DOHH2 (cell line): ENCODE data around the gene ANKRD16.

Source experiments
- H3F3A ChIP-seq: fragments of 200-600 bp; sonication (generic), shearing (Covaris generic); 2 replicates; pipeline ENCODE4 v1.6.0; 2016; ENCODE audit warnings: antibody characterized with exemption, mild to moderate bottlenecking; ENCODE audit not compliant: control insufficient read depth, insufficient read depth
- H3K27ac ChIP-seq: fragments of 200-600 bp; sonication (generic); 2 replicates; pipeline ENCODE4 v1.5.1; 2014; ENCODE audit warnings: low read depth, mild to moderate bottlenecking, low read length, moderate library complexity
- H3K27me3 ChIP-seq: fragments of 200-600 bp; sonication (generic); 2 replicates; pipeline ENCODE4 v1.6.1; 2014; ENCODE audit warnings: mild to moderate bottlenecking, low read length, mixed read lengths; ENCODE audit not compliant: control insufficient read depth
- H3K36me3 ChIP-seq: fragments of 200-600 bp; sonication (generic); 2 replicates; pipeline ENCODE4 v1.6.1; 2014; ENCODE audit warnings: mild to moderate bottlenecking, low read length, moderate library complexity, mixed read lengths; ENCODE audit not compliant: control insufficient read depth
- H3K4me1 ChIP-seq: fragments of 200-600 bp; sonication (generic); 2 replicates; pipeline ENCODE4 v1.6.1; 2014; ENCODE audit warnings: mild to moderate bottlenecking, low read length, mixed read lengths; ENCODE audit not compliant: control insufficient read depth
- H3K4me2 ChIP-seq: fragments of 200-600 bp; sonication (generic); 2 replicates; pipeline ENCODE4 v1.6.0; 2014; ENCODE audit warnings: mild to moderate bottlenecking, low read length, moderate library complexity
- H3K4me3 ChIP-seq: fragments of 200-600 bp; sonication (generic); 2 replicates; pipeline ENCODE4 v1.5.1; 2014; ENCODE audit warnings: mild to moderate bottlenecking, low read length, mixed read lengths
- H3K79me2 ChIP-seq: fragments of 200-600 bp; sonication (generic); 2 replicates; pipeline ENCODE4 v1.6.1; 2014; ENCODE audit warnings: mild to moderate bottlenecking, low read length, mixed read lengths; ENCODE audit not compliant: control insufficient read depth
- H3K9me2 ChIP-seq: fragments of 200-600 bp; sonication (generic); replicated peaks from 2 replicates; pipeline ENCODE4 v1.6.1; 2014; ENCODE audit warnings: mild to moderate bottlenecking, low read length, mixed read lengths; ENCODE audit not compliant: control insufficient read depth
- H3K9me3 ChIP-seq: fragments of 200-600 bp; sonication (generic); 2 replicates; pipeline ENCODE4 v1.6.1; 2014; ENCODE audit warnings: antibody characterized with exemption, low read length, mixed read lengths; ENCODE audit not compliant: control insufficient read depth, insufficient read depth
- H4K20me1 ChIP-seq: fragments of 200-600 bp; sonication (generic); 2 replicates; pipeline ENCODE4 v1.6.0; 2014; ENCODE audit warnings: low read depth, mild to moderate bottlenecking, antibody characterized with exemption, low read length, moderate library complexity; ENCODE audit not compliant: control insufficient read depth, insufficient read depth
- EZH2phosphoT487 ChIP-seq: fragments of 200-600 bp; sonication (generic); IDR thresholded peaks from 2 replicates; pipeline ENCODE4 v1.6.1; 2017; ENCODE audit warnings: borderline replicate concordance, mild to moderate bottlenecking, antibody characterized with exemption, low read length, moderate library complexity, mixed read lengths
- TF ChIP-seq, protein P1 (sequence below): fragments of 200-600 bp; sonication (generic); IDR thresholded peaks from one replicate; pipeline ENCODE4 v1.5.1; 2014; ENCODE audit warnings: antibody characterized with exemption, mild to moderate bottlenecking, low read depth, low read length; ENCODE audit not compliant: poor library complexity, severe bottlenecking

ANKRD16 gene

GRCh38 chr10:5895804-5896203 lies 6.1 kb upstream of the ANKRD16 start:
- Histone ChIP-seq H3F3A (no peaks in the 10 kb centered on the region), H3K9me3 (no peaks in the 10 kb centered on the region), H3K4me3 (no peak overlapping the region), H3K36me3 (peaks cover 44% of the 10 kb centered on the region), H4K20me1 (peaks cover 4% of the 10 kb centered on the region; the same call in 1 of the 2 replicates), H3K4me1 (peaks cover 25% of the 10 kb centered on the region), H3K4me2 (peak overlapping the region; percentile 22; the same call in 1 of the 2 replicates), H3K79me2 (peaks cover 70% of the 10 kb centered on the region), H3K9me2 (no peaks in the 10 kb centered on the region), H3K27me3 (no peaks in the 10 kb centered on the region), H3K27ac (peak overlapping the region; percentile 34)
- TF ChIP-seq EZH2phosphoT487: no peak
- TF ChIP-seq, protein P1, sequence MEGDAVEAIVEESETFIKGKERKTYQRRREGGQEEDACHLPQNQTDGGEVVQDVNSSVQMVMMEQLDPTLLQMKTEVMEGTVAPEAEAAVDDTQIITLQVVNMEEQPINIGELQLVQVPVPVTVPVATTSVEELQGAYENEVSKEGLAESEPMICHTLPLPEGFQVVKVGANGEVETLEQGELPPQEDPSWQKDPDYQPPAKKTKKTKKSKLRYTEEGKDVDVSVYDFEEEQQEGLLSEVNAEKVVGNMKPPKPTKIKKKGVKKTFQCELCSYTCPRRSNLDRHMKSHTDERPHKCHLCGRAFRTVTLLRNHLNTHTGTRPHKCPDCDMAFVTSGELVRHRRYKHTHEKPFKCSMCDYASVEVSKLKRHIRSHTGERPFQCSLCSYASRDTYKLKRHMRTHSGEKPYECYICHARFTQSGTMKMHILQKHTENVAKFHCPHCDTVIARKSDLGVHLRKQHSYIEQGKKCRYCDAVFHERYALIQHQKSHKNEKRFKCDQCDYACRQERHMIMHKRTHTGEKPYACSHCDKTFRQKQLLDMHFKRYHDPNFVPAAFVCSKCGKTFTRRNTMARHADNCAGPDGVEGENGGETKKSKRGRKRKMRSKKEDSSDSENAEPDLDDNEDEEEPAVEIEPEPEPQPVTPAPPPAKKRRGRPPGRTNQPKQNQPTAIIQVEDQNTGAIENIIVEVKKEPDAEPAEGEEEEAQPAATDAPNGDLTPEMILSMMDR: no peak

DNA sequence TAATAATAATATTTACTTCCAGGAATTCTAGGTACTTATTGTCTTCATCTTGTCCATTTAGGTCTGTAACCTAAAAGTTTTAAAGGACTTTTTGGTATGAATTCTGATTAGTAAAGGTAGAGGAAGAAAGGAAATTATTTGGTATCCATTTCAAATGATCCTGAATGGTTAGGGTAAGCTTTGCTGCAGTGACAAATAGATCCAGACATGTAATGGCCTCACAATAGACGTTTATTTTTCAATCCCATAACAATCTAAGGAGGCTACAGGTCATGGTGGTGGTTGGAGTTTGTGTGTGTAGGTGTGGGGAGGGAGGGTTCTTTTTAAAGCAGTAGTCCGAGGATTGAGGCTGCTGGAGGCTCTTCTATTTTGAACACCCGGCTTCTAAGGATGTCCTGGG lies 5.7 kb upstream of the ANKRD16 start:
- Histone ChIP-seq H3K79me2 (peaks cover 74% of the 10 kb centered on the region), H3K27ac (0 out of 2 replicates have a peak overlapping the region, but pooled peaks have one; percentile 34), H3K4me2 (peak overlapping the region; percentile 22; the same call in 1 of the 2 replicates), H3K9me2 (no peaks in the 10 kb centered on the region), H3K4me3 (no peak overlapping the region), H3K27me3 (no peaks in the 10 kb centered on the region), H3K4me1 (peaks cover 27% of the 10 kb centered on the region), H4K20me1 (peaks cover 4% of the 10 kb centered on the region; the same call in 1 of the 2 replicates), H3F3A (no peaks in the 10 kb centered on the region), H3K9me3 (no peaks in the 10 kb centered on the region), H3K36me3 (peaks cover 44% of the 10 kb centered on the region)
- TF ChIP-seq, protein P1: no peak
- no peak for TF ChIP-seq EZH2phosphoT487

DNA sequence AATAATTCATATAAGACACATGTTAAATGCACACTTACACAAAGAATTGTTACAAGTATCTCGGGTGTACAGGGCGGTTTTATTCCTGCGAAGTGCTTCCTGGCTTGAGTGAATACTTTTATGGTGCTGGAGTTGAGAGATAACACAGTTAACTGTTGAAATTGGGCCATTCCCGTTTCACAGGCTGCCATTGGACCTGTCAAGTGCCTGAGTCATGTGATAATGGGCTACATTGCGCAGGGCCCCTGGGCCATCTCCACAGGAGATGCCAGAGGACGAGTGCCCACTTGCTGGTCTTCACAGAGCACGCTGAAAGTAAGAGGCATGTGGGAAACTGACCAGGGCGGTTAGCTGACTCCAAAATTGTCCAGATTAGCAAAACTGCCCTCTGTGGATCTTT lies 5.2 kb upstream of the ANKRD16 start:
- Histone ChIP-seq H3K36me3 (peaks cover 44% of the 10 kb centered on the region), H3F3A (no peaks in the 10 kb centered on the region), H3K4me2 (no peak overlapping the region), H3K27ac (no peak overlapping the region), H3K4me3 (no peak overlapping the region), H3K9me2 (no peaks in the 10 kb centered on the region), H3K4me1 (peaks cover 27% of the 10 kb centered on the region), H3K79me2 (peaks cover 75% of the 10 kb centered on the region), H3K27me3 (no peaks in the 10 kb centered on the region), H4K20me1 (peaks cover 4% of the 10 kb centered on the region; the same call in 1 of the 2 replicates), H3K9me3 (no peaks in the 10 kb centered on the region)
- no peak for TF ChIP-seq EZH2phosphoT487
- TF ChIP-seq, protein P1: no peak
